Panc1 (cell line): ENCODE measurements around the gene ADARB1.

Source experiments
- POLR2AphosphoS5 ChIP-seq: IDR thresholded peaks from 2 replicates; pipeline ENCODE4 v1.6.1; 2012; ENCODE audit warnings: mild to moderate bottlenecking, low read depth, low read length, moderate library complexity
- SIN3A ChIP-seq: IDR thresholded peaks from 2 replicates; pipeline ENCODE4 v1.6.1; 2012; ENCODE audit warnings: low read depth, mild to moderate bottlenecking, low read length, moderate library complexity, borderline replicate concordance; ENCODE audit not compliant: insufficient read depth
- TCF7L2 ChIP-seq: IDR thresholded peaks from 2 replicates; pipeline ENCODE4 v1.6.1; 2011; ENCODE audit warnings: mild to moderate bottlenecking, low read depth, low read length, inconsistent platforms
- TF ChIP-seq, protein P1 (sequence below): fragments of 450-650 bp; IDR thresholded peaks from 2 replicates; pipeline ENCODE4 v1.5.1; 2017; ENCODE audit warnings: mild to moderate bottlenecking
- TF ChIP-seq, protein P2 (sequence below), 2 experiments: IDR thresholded peaks; 2 replicates each; pipeline ENCODE4 v1.6.1; 2011 to 2012; ENCODE audit warnings: low read depth in 2 of 2, control low read depth in 1 of 2, low read length in 1 of 2, mild to moderate bottlenecking in 1 of 2, moderate library complexity in 1 of 2; ENCODE audit not compliant: insufficient read depth in 1 of 2

DNA sequence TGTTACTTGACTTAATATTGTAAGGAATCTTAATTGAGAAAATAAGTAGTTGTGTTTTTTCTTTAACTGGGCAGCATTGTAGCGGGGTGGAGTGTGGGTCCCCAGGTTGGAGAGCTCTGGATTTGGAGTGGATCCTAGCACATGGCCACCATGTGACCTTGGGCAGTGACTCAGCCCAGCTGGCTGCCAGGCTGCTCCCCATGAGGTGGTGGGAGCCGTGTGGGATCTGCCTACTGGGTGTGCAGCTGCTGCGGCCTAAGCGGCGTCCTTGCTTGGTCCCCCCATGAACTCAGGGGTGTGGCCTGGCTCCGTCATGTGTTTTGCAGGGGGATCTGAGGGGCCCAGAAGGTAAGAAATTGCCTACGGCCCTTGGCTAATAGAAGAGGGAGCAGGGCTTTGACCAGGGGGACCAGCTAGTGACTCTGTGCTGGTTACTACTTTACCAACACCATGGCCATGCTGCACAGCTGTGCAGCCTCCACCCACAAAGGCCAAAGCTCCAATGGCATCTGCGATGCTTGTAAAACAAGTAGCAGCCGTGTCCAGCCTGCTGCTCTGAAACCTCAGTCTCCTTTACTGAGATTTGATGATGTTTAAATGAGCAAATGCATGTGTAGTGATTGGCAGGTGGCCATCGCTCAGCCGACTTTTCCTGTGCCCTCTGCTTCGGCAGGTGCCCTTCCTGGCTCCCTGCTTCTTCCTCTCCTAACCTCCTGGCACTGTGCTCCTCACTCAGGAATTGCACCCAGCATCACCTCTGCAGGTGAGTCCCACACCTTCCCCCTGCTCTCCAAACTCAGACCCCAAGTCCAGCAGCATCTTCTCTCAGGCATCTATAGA, 68.3 kb downstream of the ADARB1 start:
- TF ChIP-seq, protein P1, sequence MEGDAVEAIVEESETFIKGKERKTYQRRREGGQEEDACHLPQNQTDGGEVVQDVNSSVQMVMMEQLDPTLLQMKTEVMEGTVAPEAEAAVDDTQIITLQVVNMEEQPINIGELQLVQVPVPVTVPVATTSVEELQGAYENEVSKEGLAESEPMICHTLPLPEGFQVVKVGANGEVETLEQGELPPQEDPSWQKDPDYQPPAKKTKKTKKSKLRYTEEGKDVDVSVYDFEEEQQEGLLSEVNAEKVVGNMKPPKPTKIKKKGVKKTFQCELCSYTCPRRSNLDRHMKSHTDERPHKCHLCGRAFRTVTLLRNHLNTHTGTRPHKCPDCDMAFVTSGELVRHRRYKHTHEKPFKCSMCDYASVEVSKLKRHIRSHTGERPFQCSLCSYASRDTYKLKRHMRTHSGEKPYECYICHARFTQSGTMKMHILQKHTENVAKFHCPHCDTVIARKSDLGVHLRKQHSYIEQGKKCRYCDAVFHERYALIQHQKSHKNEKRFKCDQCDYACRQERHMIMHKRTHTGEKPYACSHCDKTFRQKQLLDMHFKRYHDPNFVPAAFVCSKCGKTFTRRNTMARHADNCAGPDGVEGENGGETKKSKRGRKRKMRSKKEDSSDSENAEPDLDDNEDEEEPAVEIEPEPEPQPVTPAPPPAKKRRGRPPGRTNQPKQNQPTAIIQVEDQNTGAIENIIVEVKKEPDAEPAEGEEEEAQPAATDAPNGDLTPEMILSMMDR: no peak
- TF ChIP-seq, protein P2, sequence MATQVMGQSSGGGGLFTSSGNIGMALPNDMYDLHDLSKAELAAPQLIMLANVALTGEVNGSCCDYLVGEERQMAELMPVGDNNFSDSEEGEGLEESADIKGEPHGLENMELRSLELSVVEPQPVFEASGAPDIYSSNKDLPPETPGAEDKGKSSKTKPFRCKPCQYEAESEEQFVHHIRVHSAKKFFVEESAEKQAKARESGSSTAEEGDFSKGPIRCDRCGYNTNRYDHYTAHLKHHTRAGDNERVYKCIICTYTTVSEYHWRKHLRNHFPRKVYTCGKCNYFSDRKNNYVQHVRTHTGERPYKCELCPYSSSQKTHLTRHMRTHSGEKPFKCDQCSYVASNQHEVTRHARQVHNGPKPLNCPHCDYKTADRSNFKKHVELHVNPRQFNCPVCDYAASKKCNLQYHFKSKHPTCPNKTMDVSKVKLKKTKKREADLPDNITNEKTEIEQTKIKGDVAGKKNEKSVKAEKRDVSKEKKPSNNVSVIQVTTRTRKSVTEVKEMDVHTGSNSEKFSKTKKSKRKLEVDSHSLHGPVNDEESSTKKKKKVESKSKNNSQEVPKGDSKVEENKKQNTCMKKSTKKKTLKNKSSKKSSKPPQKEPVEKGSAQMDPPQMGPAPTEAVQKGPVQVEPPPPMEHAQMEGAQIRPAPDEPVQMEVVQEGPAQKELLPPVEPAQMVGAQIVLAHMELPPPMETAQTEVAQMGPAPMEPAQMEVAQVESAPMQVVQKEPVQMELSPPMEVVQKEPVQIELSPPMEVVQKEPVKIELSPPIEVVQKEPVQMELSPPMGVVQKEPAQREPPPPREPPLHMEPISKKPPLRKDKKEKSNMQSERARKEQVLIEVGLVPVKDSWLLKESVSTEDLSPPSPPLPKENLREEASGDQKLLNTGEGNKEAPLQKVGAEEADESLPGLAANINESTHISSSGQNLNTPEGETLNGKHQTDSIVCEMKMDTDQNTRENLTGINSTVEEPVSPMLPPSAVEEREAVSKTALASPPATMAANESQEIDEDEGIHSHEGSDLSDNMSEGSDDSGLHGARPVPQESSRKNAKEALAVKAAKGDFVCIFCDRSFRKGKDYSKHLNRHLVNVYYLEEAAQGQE (IDR thresholded peaks at IDR 0.05; ENCODE audit: insufficient read depth in 1 of 2, low read depth in 2 of 2, low read length in 1 of 2): no peak
- TF ChIP-seq POLR2AphosphoS5 (no peak), TCF7L2 (no peak), SIN3A (no peak)
